Kidney (tissue), 14 donors: Measurements from ENCODE around the gene HSF2BP. TPM values are rescaled to one million over a fixed set of nuclear protein-coding genes. Genes with fewer than 3 reads are reported as not detected.

ENCODE experiments used
- DNase-seq, 5 donors: peaks; one replicate each; pipeline ENCODE4 v3.0.0-alpha.2; 2013 to 2020
- FAIRE-seq: peaks from 2 replicates; lab custom pipeline; 2012; peaks lifted over from hg19 to GRCh38; lab: Jason Lieb, UNC
- H3K27ac ChIP-seq, 2 donors: one replicate each; pipeline ENCODE4 v1.7.0; 2013; ENCODE audit warnings: low read depth in 2 of 2, low read length in 2 of 2, inconsistent platforms in 1 of 2
- H3K27me3 ChIP-seq: one replicate; pipeline ENCODE4 v1.7.1; 2013; ENCODE audit warnings: low read length, inconsistent platforms; ENCODE audit not compliant: control insufficient read depth, insufficient read depth
- H3K36me3 ChIP-seq, 3 donors: one replicate each; pipeline versions ENCODE4 v1.7.0 to v1.7.1; 2013; ENCODE audit warnings: low read length in 3 of 3, control low read depth in 1 of 3, inconsistent platforms in 1 of 3; ENCODE audit not compliant: insufficient read depth in 3 of 3, control insufficient read depth in 2 of 3
- H3K4me1 ChIP-seq, 3 donors: one replicate each; pipeline versions ENCODE4 v1.7.0 to v1.7.1; 2013; ENCODE audit warnings: low read length in 3 of 3, inconsistent platforms in 1 of 3, low read depth in 1 of 3; ENCODE audit not compliant: control insufficient read depth in 2 of 3, insufficient read depth in 2 of 3
- H3K4me3 ChIP-seq, 3 donors: one replicate each; pipeline versions ENCODE4 v1.7.0 to v1.8.1; 2013; ENCODE audit warnings: low read length in 3 of 3, control low read depth in 1 of 3, inconsistent platforms in 1 of 3
- H3K9ac ChIP-seq, 3 donors: one replicate each; pipeline versions ENCODE4 v1.7.0 to v1.7.1; 2013; ENCODE audit warnings: low read length in 3 of 3, control low read depth in 1 of 3, inconsistent platforms in 1 of 3
- H3K9me3 ChIP-seq, 3 donors: one replicate each; pipeline versions ENCODE4 v1.7.0 to v1.7.1; 2013; ENCODE audit warnings: low read length in 3 of 3, control low read depth in 1 of 3, inconsistent platforms in 1 of 3; ENCODE audit not compliant: control insufficient read depth in 2 of 3, insufficient read depth in 1 of 3
- intact Hi-C: fragments of 100-400 bp; cut with DNase I; formaldehyde crosslinking; loops from one replicate; pipeline ENCODE4 v1.11.1; 2022
- polyA plus RNA-seq: library from polyadenylated mRNA; stranded (reverse); fragments of 350-450 nt; fragmentation: Illumina TruSeq; extraction: RNeasy Lipid Tissue Mini Kit (QIAGEN cat#74804); gene quantifications from one replicate; pipeline ENCODE4 v1.2.3, GENCODE V29; 2014; ENCODE audit warnings: low read depth, low replicate concordance; ENCODE audit not compliant: insufficient read depth
- total RNA-seq: library from RNA; stranded (reverse); fragmentation: NEBNext Ultra II Directional; extraction: Animal tissue kit (Norgen Biotek cat#: 25700); gene quantifications from one replicate; pipeline ENCODE4 v1.2.1, GENCODE V29; 2021
- TF ChIP-seq, protein P1 (sequence below): IDR thresholded peaks from 3 replicates; pipeline ENCODE4 v1.5.1; 2012; ENCODE audit warnings: mild to moderate bottlenecking, moderate library complexity, borderline replicate concordance; ENCODE audit not compliant: insufficient read depth; ENCODE audit errors: extremely low read depth
- donor health status: control.
- donor health status: control.
- donor health status: control.
- donor health status: control.
- donor health status: control.
- donor health status: DM: yes; HTN: yes; CAD: no.
- donor health status: Normal renal cell carcinoma (clear cell type).

The HSF2BP gene
- total and polyA plus RNA-seq, 2 donors from 2014 or later: 0.19 to 0.60 TPM

- TF ChIP-seq, protein P1, sequence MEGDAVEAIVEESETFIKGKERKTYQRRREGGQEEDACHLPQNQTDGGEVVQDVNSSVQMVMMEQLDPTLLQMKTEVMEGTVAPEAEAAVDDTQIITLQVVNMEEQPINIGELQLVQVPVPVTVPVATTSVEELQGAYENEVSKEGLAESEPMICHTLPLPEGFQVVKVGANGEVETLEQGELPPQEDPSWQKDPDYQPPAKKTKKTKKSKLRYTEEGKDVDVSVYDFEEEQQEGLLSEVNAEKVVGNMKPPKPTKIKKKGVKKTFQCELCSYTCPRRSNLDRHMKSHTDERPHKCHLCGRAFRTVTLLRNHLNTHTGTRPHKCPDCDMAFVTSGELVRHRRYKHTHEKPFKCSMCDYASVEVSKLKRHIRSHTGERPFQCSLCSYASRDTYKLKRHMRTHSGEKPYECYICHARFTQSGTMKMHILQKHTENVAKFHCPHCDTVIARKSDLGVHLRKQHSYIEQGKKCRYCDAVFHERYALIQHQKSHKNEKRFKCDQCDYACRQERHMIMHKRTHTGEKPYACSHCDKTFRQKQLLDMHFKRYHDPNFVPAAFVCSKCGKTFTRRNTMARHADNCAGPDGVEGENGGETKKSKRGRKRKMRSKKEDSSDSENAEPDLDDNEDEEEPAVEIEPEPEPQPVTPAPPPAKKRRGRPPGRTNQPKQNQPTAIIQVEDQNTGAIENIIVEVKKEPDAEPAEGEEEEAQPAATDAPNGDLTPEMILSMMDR: no peak
- DNase-seq (no peak), FAIRE-seq (no peak)
- no peaks in the 10 kb centered on the region for H3K27me3 ChIP-seq
- intact Hi-C loops: no loop called here
- H3K9ac ChIP-seq: no peak overlapping the region
- no peaks in the 10 kb centered on the region for H3K36me3 ChIP-seq
- no peaks in the 10 kb centered on the region for H3K9me3 ChIP-seq
- H3K4me1 ChIP-seq: no peaks in the 10 kb centered on the region
- H3K27ac ChIP-seq: no peak overlapping the region
- H3K4me3 ChIP-seq: no peak overlapping the region
Measured at GRCh38 chr21:43634618-43635017, 24.7 kb downstream of the HSF2BP start.

- no peak for FAIRE-seq
- intact Hi-C loops: no loop called here
- TF ChIP-seq, protein P1: no peak
- Histone ChIP-seq H3K9me3 (peaks cover 0 to 4% (median 0%) of the 10 kb centered on the region in 3 donors), H3K4me1 (peaks cover 0 to 2% (median 0%) of the 10 kb centered on the region in 3 donors), H3K9ac (no peak overlapping the region), H3K27ac (no peak overlapping the region), H3K4me3 (no peak overlapping the region), H3K27me3 (no peaks in the 10 kb centered on the region), H3K36me3 (no peaks in the 10 kb centered on the region)
- DNase-seq: no peak
Measured at GRCh38 chr21:43632373-43632905, 26.8 kb downstream of the HSF2BP start.

- Histone ChIP-seq H3K36me3 (no peaks in the 10 kb centered on the region), H3K4me3 (no peak overlapping the region), H3K9ac (no peak overlapping the region), H3K9me3 (peaks cover 0 to 4% (median 0%) of the 10 kb centered on the region in 3 donors), H3K27ac (no peak overlapping the region), H3K27me3 (no peaks in the 10 kb centered on the region), H3K4me1 (peaks cover 0 to 2% (median 0%) of the 10 kb centered on the region in 3 donors)
- TF ChIP-seq, protein P1: no peak
- DNase-seq (no peak), FAIRE-seq (no peak)
- intact Hi-C loops: no loop called here
Measured at GRCh38 chr21:43631411-43632107, 27.7 kb downstream of the HSF2BP start.
